ENCODE data around the gene NLGN4Y.

- no peak for TF ChIP-seq EZH2 (IDR thresholded peaks at IDR 0.05)
- no peak for TF ChIP-seq POLR2AphosphoS5 (IDR thresholded peaks at IDR 0.05; ENCODE audit: borderline replicate concordance, low read depth, low read length)
Measured at GRCh38 chrY:14871971-14872370, 347.6 kb downstream of the NLGN4Y start.

Data from SK-N-MC (cell line).